A549 (cell line): ENCODE measurements around the gene MYLIP. TPM values are rescaled to one million over a fixed set of nuclear protein-coding genes. Genes with fewer than 3 reads are reported as not detected.

ENCODE experiments used
- ATAC-seq, 2 experiments: fragments of 200-7000 bp in 1 of 2; fragments of >200 bp in 1 of 2; cut with Nextera tagmentation in 1 of 2; cut with Tn5 transposase in 1 of 2; 3 replicates each; pipeline versions ENCODE4 v1.8.0 to v1.9.1; 2018 to 2020; ENCODE audit warnings: mild to moderate bottlenecking in 1 of 2, moderate library complexity in 1 of 2
- CTCF ChIA-PET: fragments of 300-600 bp; sonication (Branson Sonifier 250); formaldehyde crosslinking; extraction: SDS; loops from one replicate; lab custom pipeline; 2021; ENCODE audit warnings: antibody characterized with exemption, inconsistent platforms; lab: Yijun Ruan, JAX
- POLR2A ChIA-PET: fragments of 350-600 bp; formaldehyde crosslinking; extraction: SDS; loops from one replicate; lab custom pipeline; 2021; ENCODE audit warnings: antibody characterized with exemption, inconsistent platforms; lab: Yijun Ruan, JAX
- DNase-seq, 2 experiments: peaks; one replicate each; pipeline versions ENCODE4 v3.0.0 to v3.0.0-alpha.2; 2011 to 2016; ENCODE audit warnings: low read depth in 1 of 2, low spot score in 1 of 2
- FAIRE-seq: peaks from 2 replicates; lab custom pipeline; 2011; peaks lifted over from hg19 to GRCh38; lab: Jason Lieb, UNC
- H3K27ac ChIP-seq, 2 experiments: fragments of >200 bp; sonication (Bioruptor Twin); formaldehyde crosslinking; 3 replicates each; pipeline ENCODE4 v1.5.1; 2016 to 2017
- H3K4me1 ChIP-seq: fragments of >200 bp; sonication (Bioruptor Twin); formaldehyde crosslinking; 3 replicates; pipeline ENCODE4 v1.6.1; 2016
- H3K4me2 ChIP-seq: fragments of >200 bp; sonication (Bioruptor Twin); formaldehyde crosslinking; 3 replicates; pipeline ENCODE4 v1.6.1; 2016
- H3K4me3 ChIP-seq: fragments of >200 bp; sonication (Bioruptor Twin); formaldehyde crosslinking; 3 replicates; pipeline ENCODE4 v1.5.1; 2016
- H3K9me3 ChIP-seq: fragments of >200 bp; sonication (Bioruptor Twin); formaldehyde crosslinking; 3 replicates; pipeline ENCODE4 v1.6.1; 2016
- BCL3 ChIP-seq: fragments of >200 bp; sonication (Bioruptor Twin); formaldehyde crosslinking; IDR thresholded peaks from 3 replicates; pipeline ENCODE4 v1.6.1; 2016
- BHLHE40 ChIP-seq: IDR thresholded peaks from 2 replicates; pipeline ENCODE4 v1.6.1; 2012; ENCODE audit warnings: low read depth, low read length, inconsistent platforms
- CEBPB ChIP-seq, 2 experiments: fragments of >200 bp in 1 of 2; sonication (Bioruptor Twin) in 1 of 2; formaldehyde crosslinking in 1 of 2; IDR thresholded peaks; 2 replicates each; pipeline ENCODE4 v1.6.1; 2012 to 2016
- CHD2 ChIP-seq: fragments of 150-350 bp; IDR thresholded peaks from 2 replicates; pipeline ENCODE4 v1.6.1; 2014; ENCODE audit warnings: low read length; ENCODE audit not compliant: partially characterized antibody
- CHD4 ChIP-seq: fragments of 200-600 bp; sonication (generic); IDR thresholded peaks from 2 replicates; pipeline ENCODE4 v1.6.1; 2016; ENCODE audit warnings: antibody characterized with exemption, mild to moderate bottlenecking, borderline replicate concordance
- EHF ChIP-seq: fragments of 250-450 bp; sonication (Bioruptor Pico); IDR thresholded peaks from 2 replicates; pipeline ENCODE4 v1.5.0; 2020; ENCODE audit warnings: mild to moderate bottlenecking
- EHMT2 ChIP-seq: fragments of 200-600 bp; sonication (generic); IDR thresholded peaks from 2 replicates; pipeline ENCODE4 v1.6.1; 2016; ENCODE audit warnings: antibody characterized with exemption, low read depth, mild to moderate bottlenecking, moderate library complexity
- FOSL2 ChIP-seq, 2 experiments: fragments of 450-650 bp in 1 of 2; fragments of >200 bp in 1 of 2; sonication (Bioruptor Twin) in 1 of 2; formaldehyde crosslinking; IDR thresholded peaks; 2 replicates each; pipeline versions ENCODE4 v1.5.0 to v1.6.1; 2016 to 2020; ENCODE audit warnings: mild to moderate bottlenecking in 1 of 2, moderate library complexity in 1 of 2
- FOXS1 ChIP-seq: fragments of 250-450 bp; sonication (Bioruptor Pico); IDR thresholded peaks from 2 replicates; pipeline ENCODE4 v1.5.0; 2020; ENCODE audit warnings: mild to moderate bottlenecking, moderate library complexity
- HDAC2 ChIP-seq: fragments of 200-600 bp; sonication (generic); IDR thresholded peaks from 2 replicates; pipeline ENCODE4 v1.6.1; 2016
- HEYL ChIP-seq: fragments of 250-450 bp; sonication (Bioruptor Pico); IDR thresholded peaks from 2 replicates; pipeline ENCODE4 v1.8.0; 2021; ENCODE audit warnings: mild to moderate bottlenecking, moderate library complexity
- HMGXB4 ChIP-seq: fragments of 250-450 bp; sonication (Bioruptor Pico); IDR thresholded peaks from 2 replicates; pipeline ENCODE4 v1.5.0; 2021; ENCODE audit warnings: mild to moderate bottlenecking, moderate library complexity, borderline replicate concordance
- HOXB13 ChIP-seq: fragments of 250-450 bp; sonication (Bioruptor Pico); IDR thresholded peaks from 2 replicates; pipeline ENCODE4 v1.5.0; 2020; ENCODE audit warnings: low read depth, mild to moderate bottlenecking, moderate library complexity
- JUN ChIP-seq, 2 experiments: fragments of >200 bp; sonication (Bioruptor Twin); formaldehyde crosslinking; IDR thresholded peaks; 2 replicates in 1 of 2; 3 replicates in 1 of 2; pipeline ENCODE4 v1.6.1; 2016 to 2017
- JUNB ChIP-seq: fragments of >200 bp; sonication (Bioruptor Twin); formaldehyde crosslinking; IDR thresholded peaks from 2 replicates; pipeline ENCODE4 v1.6.1; 2016
- MAZ ChIP-seq: fragments of 150-350 bp; IDR thresholded peaks from 2 replicates; pipeline ENCODE4 v1.6.1; 2014; ENCODE audit warnings: antibody characterized with exemption, low read depth, low read length, borderline replicate concordance
- MYC ChIP-seq: IDR thresholded peaks from 2 replicates; pipeline ENCODE4 v1.6.1; 2012; ENCODE audit warnings: mild to moderate bottlenecking, inconsistent platforms, low read length, improper control_type of control experiment, borderline replicate concordance
- NPAS2 ChIP-seq: fragments of 250-450 bp; sonication (Bioruptor Pico); IDR thresholded peaks from 2 replicates; pipeline ENCODE4 v1.8.0; 2022; ENCODE audit warnings: mild to moderate bottlenecking, moderate library complexity, borderline replicate concordance
- NR3C1 ChIP-seq: fragments of >200 bp; sonication (Bioruptor Twin); formaldehyde crosslinking; IDR thresholded peaks from 3 replicates; pipeline ENCODE4 v1.6.1; 2017
- PBX3 ChIP-seq: IDR thresholded peaks from 2 replicates; pipeline ENCODE4 v1.6.1; 2012
- POLR2A ChIP-seq: IDR thresholded peaks from 2 replicates; pipeline ENCODE4 v1.6.1; 2012; ENCODE audit warnings: mild to moderate bottlenecking, low read length
- RAD21 ChIP-seq, 2 experiments: fragments of >200 bp in 1 of 2; sonication (Bioruptor Twin) in 1 of 2; formaldehyde crosslinking in 1 of 2; IDR thresholded peaks in 1 of 2; conservative IDR thresholded peaks in 1 of 2; 2 replicates in 1 of 2; 3 replicates in 1 of 2; pipeline ENCODE4 v1.6.1; 2012 to 2018; ENCODE audit warnings: inconsistent platforms in 1 of 2
- RCOR1 ChIP-seq: fragments of 150-350 bp; IDR thresholded peaks from 2 replicates; pipeline ENCODE4 v1.6.1; 2014; ENCODE audit warnings: antibody characterized with exemption, low read length, low read depth
- SREBF2 ChIP-seq: fragments of 450-650 bp; IDR thresholded peaks from 2 replicates; pipeline ENCODE4 v1.6.1; 2014; ENCODE audit warnings: mild to moderate bottlenecking, moderate library complexity
- TFCP2L1 ChIP-seq: fragments of 250-450 bp; sonication (Bioruptor Pico); IDR thresholded peaks from 2 replicates; pipeline ENCODE4 v1.5.0; 2021; ENCODE audit warnings: mild to moderate bottlenecking
- ZC3H11A ChIP-seq: fragments of 450-650 bp; IDR thresholded peaks from 2 replicates; pipeline ENCODE4 v1.6.1; 2014; ENCODE audit warnings: antibody characterized with exemption, mild to moderate bottlenecking
- ZSCAN20 ChIP-seq: fragments of 250-450 bp; sonication (Bioruptor Pico); IDR thresholded peaks from 2 replicates; pipeline ENCODE4 v1.8.0; 2022; ENCODE audit warnings: mild to moderate bottlenecking, moderate library complexity
- WGBS: methylation state at CpG from one replicate; pipeline ENCODE4 v1.1.6; 2017; ENCODE audit errors: missing lambda C conversion rate; 5-methylcytosine and 5-hydroxymethylcytosine counted together
- polyA plus RNA-seq, 4 experiments: library from polyadenylated mRNA; depleted of rRNA in 3 of 4; stranded (reverse); fragments of >200 nt; fragmentation: RNase III in 1 of 4; extraction: RNeasy Plus Mini Kit Qiagen cat#74134 plus additional on column Dnase treatment in 1 of 4; gene quantifications; 2 replicates in 3 of 4; 3 replicates in 1 of 4; pipeline ENCODE4 v1.2.3, GENCODE V29; 2011 to 2017
- TF ChIP-seq, protein P1 (sequence below): fragments of >200 bp; sonication (Bioruptor Twin); formaldehyde crosslinking; IDR thresholded peaks from 3 replicates; pipeline ENCODE4 v1.5.1; 2016

The MYLIP gene
- polyA plus RNA-seq, 2 of the 4 experiments (the other 2 are of a cell fraction) = 2.3 to 9.1 TPM

DNA sequence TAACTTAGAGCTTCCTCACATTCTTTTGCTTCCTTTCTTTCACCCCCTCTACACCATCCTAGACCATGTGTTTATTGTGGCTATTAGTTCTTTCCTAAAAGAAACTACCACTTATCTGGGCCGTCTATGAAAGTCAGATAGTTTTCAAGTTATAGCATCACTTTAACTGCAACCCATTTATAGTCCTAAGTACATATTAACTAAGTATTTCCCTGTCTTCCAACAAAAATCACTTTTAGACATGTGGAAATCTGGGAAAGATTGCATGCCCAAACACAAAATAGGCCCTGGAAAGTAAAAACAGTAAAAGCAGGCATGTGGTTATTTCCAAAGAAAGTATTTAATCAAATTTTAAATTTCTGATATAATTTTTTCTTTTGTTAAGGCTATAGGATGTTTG, 5.5 kb downstream of the MYLIP start (continued):
- TF ChIP-seq, protein P1, sequence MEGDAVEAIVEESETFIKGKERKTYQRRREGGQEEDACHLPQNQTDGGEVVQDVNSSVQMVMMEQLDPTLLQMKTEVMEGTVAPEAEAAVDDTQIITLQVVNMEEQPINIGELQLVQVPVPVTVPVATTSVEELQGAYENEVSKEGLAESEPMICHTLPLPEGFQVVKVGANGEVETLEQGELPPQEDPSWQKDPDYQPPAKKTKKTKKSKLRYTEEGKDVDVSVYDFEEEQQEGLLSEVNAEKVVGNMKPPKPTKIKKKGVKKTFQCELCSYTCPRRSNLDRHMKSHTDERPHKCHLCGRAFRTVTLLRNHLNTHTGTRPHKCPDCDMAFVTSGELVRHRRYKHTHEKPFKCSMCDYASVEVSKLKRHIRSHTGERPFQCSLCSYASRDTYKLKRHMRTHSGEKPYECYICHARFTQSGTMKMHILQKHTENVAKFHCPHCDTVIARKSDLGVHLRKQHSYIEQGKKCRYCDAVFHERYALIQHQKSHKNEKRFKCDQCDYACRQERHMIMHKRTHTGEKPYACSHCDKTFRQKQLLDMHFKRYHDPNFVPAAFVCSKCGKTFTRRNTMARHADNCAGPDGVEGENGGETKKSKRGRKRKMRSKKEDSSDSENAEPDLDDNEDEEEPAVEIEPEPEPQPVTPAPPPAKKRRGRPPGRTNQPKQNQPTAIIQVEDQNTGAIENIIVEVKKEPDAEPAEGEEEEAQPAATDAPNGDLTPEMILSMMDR = no peak
- no peak for TF ChIP-seq NR3C1
- TF ChIP-seq BHLHE40 = no peak
- no peak for TF ChIP-seq HEYL (CRISPR knock-in tag)

GRCh38 chr6:16135066-16135465, 6.2 kb downstream of the MYLIP start:
- H3K27ac ChIP-seq = no peak overlapping the region
- H3K4me2 ChIP-seq = no peak overlapping the region
- FAIRE-seq = no peak
- TF ChIP-seq JUN (IDR thresholded peaks at IDR 0.05) (no peak), TFCP2L1 (CRISPR knock-in tag) (no peak), JUNB (no peak), MAZ (no peak), SREBF2 (no peak), FOXS1 (CRISPR knock-in tag) (no peak), HMGXB4 (CRISPR knock-in tag) (no peak), ZSCAN20 (CRISPR knock-in tag) (no peak), CHD4 (no peak), CEBPB (IDR thresholded peaks at IDR 0.05) (no peak), CHD2 (no peak)
- TF ChIP-seq, protein P1 = no peak
- ATAC-seq = no peak
- DNase-seq = no peak
- H3K9me3 ChIP-seq = no peaks in the 10 kb centered on the region
- H3K4me1 ChIP-seq = peaks cover 67% of the 10 kb centered on the region
- ChIA-PET CTCF (no interaction called here), POLR2A (no interaction called here)
- no peak overlapping the region for H3K4me3 ChIP-seq

- Histone ChIP-seq H3K4me2 (no peak overlapping the region), H3K4me1 (peaks cover 67% of the 10 kb centered on the region), H3K9me3 (no peaks in the 10 kb centered on the region), H3K4me3 (no peak overlapping the region), H3K27ac (no peak overlapping the region)
- TF ChIP-seq EHF (CRISPR knock-in tag) (no peak), MAZ (no peak), HOXB13 (CRISPR knock-in tag) (no peak), MYC (no peak), FOXS1 (CRISPR knock-in tag) (no peak), NR3C1 (no peak), TFCP2L1 (CRISPR knock-in tag) (no peak), ZC3H11A (no peak), ZSCAN20 (CRISPR knock-in tag) (no peak), HDAC2 (no peak), EHMT2 (no peak), RCOR1 (no peak), PBX3 (no peak), FOSL2 (IDR thresholded peaks at IDR 0.05) (no peak), FOSL2 (CRISPR knock-in tag; IDR thresholded peaks at IDR 0.05) (no peak), POLR2A (no peak), BCL3 (no peak), NPAS2 (no peak), HEYL (CRISPR knock-in tag) (no peak), RAD21 (conservative IDR thresholded peaks at IDR 0.05 in 1 of 2, IDR thresholded peaks at IDR 0.05 in 1 of 2) (no peak)
- ChIA-PET POLR2A (no interaction called here), CTCF (interaction anchor here (1.1 kb wide), 1 partner anchor 16 kb away, joined by 3 read pairs; no protein-coding TSS in a partner anchor)
- FAIRE-seq = no peak
- no peak for ATAC-seq
- WGBS = 75% methylated on average over 3 of the region's 3 CpGs
- DNase-seq = no peak
Observed at GRCh38 chr6:16136091-16136490, 7.2 kb downstream of the MYLIP start.
